ENCODE measurements around the gene RNF220.
A peak's percentile ranks its signal among the peaks of the same experiment; 100 is the strongest.

Gene RNF220

GRCh38 chr1:44672254-44672955, 267.4 kb downstream of the RNF220 start:
- Histone ChIP-seq H3K4me1 (ENCODE audit: control insufficient read depth, insufficient read depth, low read length) (peaks cover 3% of the 10 kb centered on the region; the same call in 1 of the 2 replicates), H3K27ac (ENCODE audit: extremely low read depth, low read depth, low read length) (no peak overlapping the region), H3K36me3 (ENCODE audit: control insufficient read depth in 2 of 2, insufficient read depth in 1 of 2, low read length in 2 of 2) (no peaks in the 10 kb centered on the region), H3K4me3 (ENCODE audit: low read depth, low read length) (no peak overlapping the region), H3K9me3 (ENCODE audit: control insufficient read depth, insufficient read depth, low read depth, low read length) (no peaks in the 10 kb centered on the region)
- TF ChIP-seq KLF8 (tag by site-specific recombination; IDR thresholded peaks at IDR 0.05) (no peak), BCL6B (tag by site-specific recombination; IDR thresholded peaks at IDR 0.05) (peak; percentile 58; the same call in 1 of the 2 replicates), ZFP3 (tag by site-specific recombination; IDR thresholded peaks at IDR 0.05; ENCODE audit: low read depth) (no peak)
- POLR2A ChIA-PET: interaction anchor here (2.2 kb wide), 1 partner anchor 20 kb away, joined by 9 read pairs; no protein-coding TSS in a partner anchor
- CTCF ChIA-PET: interaction anchor here (0.6 to 1.7 kb wide), 5 partner anchors 14 to 455 kb away, joined by 4 to 7 read pairs (median 7); no protein-coding TSS in a partner anchor

GRCh38 chr1:44672961-44673674, 268.1 kb downstream of the RNF220 start:
- TF ChIP-seq TRIM28 (IDR thresholded peaks at IDR 0.05; ENCODE audit: borderline replicate concordance, low read length) (0 out of 2 replicates have a peak, but pooled peaks have one; percentile 13), INSM2 (tag by site-specific recombination; IDR thresholded peaks at IDR 0.05) (no peak)
- no peaks in the 10 kb centered on the region for H3K9me3 ChIP-seq (ENCODE audit: control insufficient read depth, insufficient read depth, low read depth, low read length)
- no peaks in the 10 kb centered on the region for H3K36me3 ChIP-seq (ENCODE audit: control insufficient read depth in 2 of 2, insufficient read depth in 1 of 2, low read length in 2 of 2)
- peak overlapping the region; percentile 86 for H3K4me3 ChIP-seq (ENCODE audit: low read depth, low read length)
- ChIA-PET CTCF (interaction anchor here (0.8 to 1.7 kb wide), 4 partner anchors 11 to 456 kb away, joined by 3 to 7 read pairs (median 6); no protein-coding TSS in a partner anchor), POLR2A (interaction anchor here (0.6 to 2.4 kb wide), 8 partner anchors 9 to 875 kb away, joined by 3 to 16 read pairs (median 5); no protein-coding TSS in a partner anchor)
- no peak overlapping the region for H3K27ac ChIP-seq (ENCODE audit: extremely low read depth, low read depth, low read length)
- peaks cover 3% of the 10 kb centered on the region; the same call in 1 of the 2 replicates for H3K4me1 ChIP-seq (ENCODE audit: control insufficient read depth, insufficient read depth, low read length)

GRCh38 chr1:44673675-44674112, 268.6 kb downstream of the RNF220 start:
- no peak overlapping the region for H3K27ac ChIP-seq (ENCODE audit: extremely low read depth, low read depth, low read length)
- H3K4me1 ChIP-seq (ENCODE audit: control insufficient read depth, insufficient read depth, low read length): peaks cover 3% of the 10 kb centered on the region; the same call in 1 of the 2 replicates
- H3K9me3 ChIP-seq (ENCODE audit: control insufficient read depth, insufficient read depth, low read depth, low read length): no peaks in the 10 kb centered on the region
- no peaks in the 10 kb centered on the region for H3K36me3 ChIP-seq (ENCODE audit: control insufficient read depth in 2 of 2, insufficient read depth in 1 of 2, low read length in 2 of 2)
- H3K4me3 ChIP-seq (ENCODE audit: low read depth, low read length): peak overlapping the region; percentile 86
- CTCF ChIA-PET: interaction anchor here (0.6 to 2.0 kb wide), 4 partner anchors 11 to 149 kb away, joined by 3 to 16 read pairs (median 4); no protein-coding TSS in a partner anchor
- TF ChIP-seq ZBTB20 (tag by site-specific recombination; IDR thresholded peaks at IDR 0.05) (peak; percentile 93), ZNF214 (tag by site-specific recombination; IDR thresholded peaks at IDR 0.05; ENCODE audit: borderline replicate concordance) (no peak), ZBTB17 (tag by site-specific recombination; IDR thresholded peaks at IDR 0.05) (no peak), HOXD13 (CRISPR knock-in tag; IDR thresholded peaks at IDR 0.05; ENCODE audit: borderline replicate concordance) (no peak), ZNF335 (tag by site-specific recombination; conservative IDR thresholded peaks at IDR 0.05) (peak; percentile 93), KLF9 (tag by site-specific recombination; IDR thresholded peaks at IDR 0.05; ENCODE audit: low read depth) (no peak), ZNF792 (tag by site-specific recombination; IDR thresholded peaks at IDR 0.05) (no peak), ZNF777 (tag by site-specific recombination; IDR thresholded peaks at IDR 0.05; ENCODE audit: borderline replicate concordance) (0 out of 2 replicates have a peak, but pooled peaks have one; percentile 33), ZNF549 (tag by site-specific recombination; IDR thresholded peaks at IDR 0.05) (no peak), ZNF600 (tag by site-specific recombination; IDR thresholded peaks at IDR 0.05) (0 out of 2 replicates have a peak, but pooled peaks have one; percentile 30), ZNF132 (tag by site-specific recombination; IDR thresholded peaks at IDR 0.05; ENCODE audit: borderline replicate concordance) (no peak), ZBTB48 (tag by site-specific recombination; IDR thresholded peaks at IDR 0.05) (peak; percentile 49; the same call in 1 of the 2 replicates)
- POLR2A ChIA-PET: interaction anchor here (0.6 to 2.4 kb wide), 13 partner anchors 10 to 1024 kb away, joined by 3 to 16 read pairs (median 5); partner anchors contain the start of genes KDM4A and RPS8
